Renal pelvis (tissue), 4 donors: ENCODE measurements around the gene STX8. TPM values are rescaled to one million over a fixed set of nuclear protein-coding genes. Genes with fewer than 3 reads are reported as not detected.

Experiments
- DNase-seq: peaks from one replicate; pipeline ENCODE4 v3.0.0-alpha.2; 2013
- polyA plus RNA-seq, 3 donors: library from polyadenylated mRNA; unstranded; fragments of 120-200 nt; gene quantifications; one replicate each; pipeline ENCODE4 v1.2.1, GENCODE V29; 2013; ENCODE audit not compliant: insufficient read length in 3 of 3

STX8 gene
- polyA plus RNA-seq, 3 donors, result 53.9 to 66.2 (median 54.5) TPM

- no peak for DNase-seq
Observed at GRCh38 chr17:9229160-9229825, 346.3 kb downstream of the STX8 start.

GRCh38 chr17:9228408-9229159 lies 347.0 kb downstream of the STX8 start:
- DNase-seq, result no peak

- DNase-seq, result no peak
Observed at GRCh38 chr17:9227819-9228407, 347.7 kb downstream of the STX8 start.

GRCh38 chr17:9226794-9227135 lies 348.9 kb downstream of the STX8 start:
- DNase-seq, result no peak

- DNase-seq, result no peak
Observed at GRCh38 chr17:9226130-9226793, 349.4 kb downstream of the STX8 start.

- no peak for DNase-seq
Observed at GRCh38 chr17:9225305-9226101, 350.1 kb downstream of the STX8 start.

- no peak for DNase-seq
Observed at GRCh38 chr17:9224485-9224884, 351.1 kb downstream of the STX8 start.

GRCh38 chr17:9223531-9223930 lies 352.1 kb downstream of the STX8 start:
- no peak for DNase-seq

- no peak for DNase-seq
Observed at GRCh38 chr17:9221922-9222180, 353.8 kb downstream of the STX8 start.

- DNase-seq, result no peak
Observed at GRCh38 chr17:9221147-9221921, 354.3 kb downstream of the STX8 start.

- no peak for DNase-seq
Observed at GRCh38 chr17:9220398-9221146, 355.0 kb downstream of the STX8 start.

- DNase-seq, result no peak
Observed at GRCh38 chr17:9219631-9220397, 355.8 kb downstream of the STX8 start.

- DNase-seq, result no peak
Observed at GRCh38 chr17:9218911-9219310, 356.7 kb downstream of the STX8 start.

- no peak for DNase-seq
Observed at GRCh38 chr17:9218064-9218635, 357.5 kb downstream of the STX8 start.

- no peak for DNase-seq
Observed at GRCh38 chr17:9217151-9218056, 358.2 kb downstream of the STX8 start.

GRCh38 chr17:9215465-9215864 lies 360.2 kb downstream of the STX8 start:
- DNase-seq, result no peak

- DNase-seq, result no peak
Observed at GRCh38 chr17:9213303-9213640, 362.3 kb downstream of the STX8 start.
